Aorta (tissue), 5 donors: ENCODE results near the gene BSND. TPM values are rescaled to one million over a fixed set of nuclear protein-coding genes. Genes with fewer than 3 reads are reported as not detected.

Experiments used
- ATAC-seq: fragments of 200-7000 bp; cut with Tn5 transposase; one replicate; pipeline ENCODE4 v1.9.1; 2022; ENCODE audit warnings: moderate library complexity; ENCODE audit not compliant: low FRiP score
- DNase-seq, 2 donors: peaks; one replicate each; pipeline ENCODE4 v3.0.0-alpha.2; 2020
- H3K27ac ChIP-seq, 2 donors: one replicate each; pipeline ENCODE4 v1.5.1; 2013; ENCODE audit warnings: low read length in 2 of 2, mild to moderate bottlenecking in 2 of 2, moderate library complexity in 2 of 2, control low read depth in 1 of 2, inconsistent platforms in 1 of 2, low read depth in 1 of 2
- H3K27me3 ChIP-seq, 2 donors: one replicate each; pipeline ENCODE4 v1.6.1; 2013; ENCODE audit warnings: control low read depth in 1 of 2, low read length in 1 of 2, mild to moderate bottlenecking in 1 of 2, moderate library complexity in 1 of 2; ENCODE audit not compliant: insufficient read depth in 2 of 2, control insufficient read depth in 1 of 2
- H3K36me3 ChIP-seq, 2 donors: one replicate each; pipeline ENCODE4 v1.6.1; 2013; ENCODE audit warnings: control low read depth in 1 of 2, low read length in 1 of 2, mild to moderate bottlenecking in 1 of 2; ENCODE audit not compliant: insufficient read depth in 2 of 2, control insufficient read depth in 1 of 2
- H3K4me1 ChIP-seq, 2 donors: one replicate each; pipeline ENCODE4 v1.6.1; 2013; ENCODE audit warnings: low read length in 2 of 2, control low read depth in 1 of 2, mild to moderate bottlenecking in 1 of 2, moderate library complexity in 1 of 2; ENCODE audit not compliant: insufficient read depth in 2 of 2, control insufficient read depth in 1 of 2
- H3K4me3 ChIP-seq, 2 donors: one replicate each; pipeline ENCODE4 v1.5.1; 2013; ENCODE audit warnings: low read length in 2 of 2, control low read depth in 1 of 2, mild to moderate bottlenecking in 1 of 2
- H3K9me3 ChIP-seq: one replicate; pipeline ENCODE4 v1.6.1; 2013; ENCODE audit warnings: mild to moderate bottlenecking, low read length; ENCODE audit not compliant: control insufficient read depth
- WGBS, 2 donors: extraction: QIAGEN DNeasy Blood & Tissue Kit; methylation state at CpG; one replicate each; pipeline ENCODE4 v1.1.7; 2013; 5-methylcytosine and 5-hydroxymethylcytosine counted together
- intact Hi-C, 2 donors: fragments of 100-400 bp; cut with DNase I; formaldehyde crosslinking; loops; one replicate each; pipeline versions ENCODE4 v1.14.2 to v1.15.0; 2022
- polyA plus RNA-seq, 2 donors: library from polyadenylated mRNA; stranded (reverse); fragments of 200-250 nt; gene quantifications; one replicate each; pipeline ENCODE4 v1.2.3, GENCODE V29; 2013
- total RNA-seq, 2 donors: library from RNA; stranded (reverse); fragmentation: NEBNext Ultra II Directional; extraction: Animal tissue kit (Norgen Biotek cat#: 25700); gene quantifications; one replicate each; pipeline ENCODE4 v1.2.1, GENCODE V29; 2021
- donor health status: healthy with polysubstance abuse.
- donor health status: Bipolar disorder and iron deficiency.
- donor health status: DM: no; HTN: no; CAD: no.
- donor health status: DM: no; HTN: no; CAD: no.
- donor health status: DM: yes; HTN: yes; CAD: no.

Gene BSND
- total and polyA plus RNA-seq, 4 donors: not detected

- H3K9me3 ChIP-seq: no peaks in the 10 kb centered on the region
- ATAC-seq: no peak
- 76 to 77% methylated on average over 8 to 9 of the region's 9 CpGs for WGBS, 2 donors
Measured at GRCh38 chr1:55049914-55050278, 51.2 kb downstream of the BSND start.

GRCh38 chr1:55050283-55050682, 51.5 kb downstream of the BSND start:
- no peaks in the 10 kb centered on the region for H3K9me3 ChIP-seq
- no peaks in the 10 kb centered on the region for H3K36me3 ChIP-seq
- H3K27me3 ChIP-seq: no peaks in the 10 kb centered on the region
- intact Hi-C loops: no loop called here
- H3K27ac ChIP-seq: no peak overlapping the region
- no peak for ATAC-seq
- no peak overlapping the region for H3K4me3 ChIP-seq
- H3K4me1 ChIP-seq: no peaks in the 10 kb centered on the region
- DNase-seq: peak in 1 of 2 donors; percentile 63
- WGBS, 2 donors: 82 to 83% methylated on average over 9 of the region's 9 CpGs

More at GRCh38 chr1:55049914-55050278, 51.2 kb downstream of the BSND start:
- Histone ChIP-seq H3K4me1 (no peaks in the 10 kb centered on the region), H3K27me3 (no peaks in the 10 kb centered on the region), H3K36me3 (no peaks in the 10 kb centered on the region), H3K4me3 (no peak overlapping the region), H3K27ac (no peak overlapping the region)
- intact Hi-C loops: no loop called here
- peak in 1 of 2 donors; percentile 40 for DNase-seq

- intact Hi-C loops: no loop called here
- no peaks in the 10 kb centered on the region for H3K4me1 ChIP-seq
- H3K27me3 ChIP-seq: no peaks in the 10 kb centered on the region
- WGBS, 2 donors: 97% methylated on average over 5 of the region's 5 CpGs
- DNase-seq (peak in 1 of 2 donors; percentile 34), ATAC-seq (no peak)
- H3K9me3 ChIP-seq: no peaks in the 10 kb centered on the region
- no peak overlapping the region for H3K4me3 ChIP-seq
- H3K27ac ChIP-seq: no peak overlapping the region
- no peaks in the 10 kb centered on the region for H3K36me3 ChIP-seq
Measured at GRCh38 chr1:55051169-55051568, 52.4 kb downstream of the BSND start.

GRCh38 chr1:55051621-55052020, 52.9 kb downstream of the BSND start:
- H3K4me1 ChIP-seq: no peaks in the 10 kb centered on the region
- no peaks in the 10 kb centered on the region for H3K27me3 ChIP-seq
- no peak overlapping the region for H3K27ac ChIP-seq
- H3K4me3 ChIP-seq: no peak overlapping the region
- DNase-seq (no peak), ATAC-seq (no peak)
- intact Hi-C loops: no loop called here
- H3K9me3 ChIP-seq: no peaks in the 10 kb centered on the region
- H3K36me3 ChIP-seq: no peaks in the 10 kb centered on the region
- WGBS, 2 donors: 79 to 80% methylated on average over 9 of the region's 9 CpGs

GRCh38 chr1:55052221-55053142, 53.7 kb downstream of the BSND start:
- Histone ChIP-seq H3K27ac (no peak overlapping the region), H3K4me1 (no peaks in the 10 kb centered on the region), H3K9me3 (no peaks in the 10 kb centered on the region), H3K36me3 (no peaks in the 10 kb centered on the region), H3K4me3 (no peak overlapping the region), H3K27me3 (no peaks in the 10 kb centered on the region)
- intact Hi-C loops: no loop called here
- WGBS, 2 donors: 89% methylated on average over 29 of the region's 29 CpGs
- ATAC-seq (no peak), DNase-seq (peak in 1 of 2 donors; percentile 66)

- DNase-seq (peak in 1 of 2 donors; percentile 66), ATAC-seq (no peak)
- no peak overlapping the region for H3K27ac ChIP-seq
- no peaks in the 10 kb centered on the region for H3K4me1 ChIP-seq
- no peaks in the 10 kb centered on the region for H3K36me3 ChIP-seq
- intact Hi-C loops: no loop called here
- 65 to 67% methylated on average over 7 of the region's 7 CpGs for WGBS, 2 donors
- H3K27me3 ChIP-seq: no peaks in the 10 kb centered on the region
- no peak overlapping the region for H3K4me3 ChIP-seq
- H3K9me3 ChIP-seq: no peaks in the 10 kb centered on the region
Measured at GRCh38 chr1:55053265-55053954, 54.7 kb downstream of the BSND start.

GRCh38 chr1:55054396-55054795, 55.7 kb downstream of the BSND start:
- intact Hi-C loops: no loop called here
- WGBS, 2 donors: 95 to 97% methylated on average over 5 of the region's 5 CpGs
- no peaks in the 10 kb centered on the region for H3K27me3 ChIP-seq
- DNase-seq: peak in 1 of 2 donors; percentile 69
- H3K4me1 ChIP-seq: no peaks in the 10 kb centered on the region
- H3K27ac ChIP-seq: no peak overlapping the region
- ATAC-seq: no peak
- H3K9me3 ChIP-seq: no peaks in the 10 kb centered on the region
- H3K36me3 ChIP-seq: no peaks in the 10 kb centered on the region
- no peak overlapping the region for H3K4me3 ChIP-seq

GRCh38 chr1:55055084-55055882, 56.5 kb downstream of the BSND start:
- Histone ChIP-seq H3K36me3 (no peaks in the 10 kb centered on the region), H3K27me3 (no peaks in the 10 kb centered on the region), H3K27ac (no peak overlapping the region), H3K9me3 (no peaks in the 10 kb centered on the region), H3K4me1 (no peaks in the 10 kb centered on the region), H3K4me3 (no peak overlapping the region)
- intact Hi-C loops: no loop called here
- DNase-seq (peak in 1 of 2 donors; percentile 57), ATAC-seq (no peak)
- WGBS, 2 donors: 88 to 89% methylated on average over 12 of the region's 12 CpGs
